Smooth muscle cell (in vitro differentiated cells): ENCODE data around the gene XCR1. TPM values are rescaled to one million over a fixed set of nuclear protein-coding genes. Genes with fewer than 3 reads are reported as not detected.

Experiments used
- DNase-seq: peaks from one replicate; lab custom pipeline; 2025; ENCODE audit not compliant: unreplicated experiment; lab: John Stamatoyannopoulos, UW
- H2AFZ ChIP-seq: fragments of 200-600 bp; sonication (generic); 2 replicates; pipeline ENCODE4 v1.6.0; 2016; ENCODE audit warnings: antibody characterized with exemption, low read depth, mild to moderate bottlenecking
- H3F3A ChIP-seq: fragments of 200-600 bp; sonication (generic); 2 replicates; pipeline ENCODE4 v1.6.0; 2017; ENCODE audit warnings: antibody characterized with exemption, low read depth
- H3K27ac ChIP-seq: fragments of 200-600 bp; sonication (generic); 2 replicates; pipeline ENCODE4 v1.5.1; 2016; ENCODE audit warnings: low read depth, mild to moderate bottlenecking
- H3K27me3 ChIP-seq: fragments of 200-600 bp; sonication (generic); 2 replicates; pipeline ENCODE4 v1.6.1; 2016; ENCODE audit warnings: low read depth, mild to moderate bottlenecking
- H3K36me3 ChIP-seq: fragments of 200-600 bp; sonication (generic); 2 replicates; pipeline ENCODE4 v1.5.1; 2016; ENCODE audit warnings: low read depth
- H3K4me1 ChIP-seq: fragments of 200-600 bp; sonication (generic); 2 replicates; pipeline ENCODE4 v1.5.1; 2016; ENCODE audit warnings: low read depth
- H3K4me2 ChIP-seq: fragments of 200-600 bp; sonication (generic); 2 replicates; pipeline ENCODE4 v1.6.0; 2016; ENCODE audit warnings: mild to moderate bottlenecking
- H3K4me3 ChIP-seq: fragments of 200-600 bp; sonication (generic); 2 replicates; pipeline ENCODE4 v1.5.1; 2016; ENCODE audit warnings: mild to moderate bottlenecking
- H3K79me2 ChIP-seq: fragments of 200-600 bp; sonication (generic); 2 replicates; pipeline ENCODE4 v1.6.0; 2016; ENCODE audit warnings: low read depth, mild to moderate bottlenecking
- H3K9ac ChIP-seq: fragments of 200-600 bp; sonication (generic); 2 replicates; pipeline ENCODE4 v1.6.0; 2016; ENCODE audit warnings: low read depth
- H3K9me3 ChIP-seq: fragments of 200-600 bp; sonication (generic); replicated peaks from 2 replicates; pipeline ENCODE4 v1.5.1; 2016; ENCODE audit warnings: low read depth
- H4K20me1 ChIP-seq: fragments of 200-600 bp; sonication (generic); 2 replicates; pipeline ENCODE4 v1.6.0; 2016; ENCODE audit warnings: low read depth
- CTCF ChIP-seq: fragments of 200-600 bp; sonication (generic); IDR thresholded peaks from 2 replicates; pipeline ENCODE4 v1.5.1; 2017; ENCODE audit warnings: borderline replicate concordance, mild to moderate bottlenecking, antibody characterized with exemption; ENCODE audit not compliant: insufficient read depth, poor library complexity, severe bottlenecking
- WGBS: methylation state at CpG from one replicate; pipeline ENCODE4 v1.1.7; 2016; ENCODE audit warnings: low lambda C conversion rate; 5-methylcytosine and 5-hydroxymethylcytosine counted together
- polyA plus RNA-seq: library from polyadenylated mRNA; unstranded; fragments of >200 nt; fragmentation: Nextera tagmentation; extraction: Ambion mirVana; gene quantifications from 2 replicates; pipeline ENCODE4 v1.2.1, GENCODE V29; 2016
- total RNA-seq: library from RNA; depleted of rRNA; stranded (reverse); fragments of >200 nt; gene quantifications from 2 replicates; pipeline ENCODE4 v1.2.3, GENCODE V29; 2014

XCR1 gene
- total and polyA plus RNA-seq, 2 experiments from 2014 or later = 0.76 TPM; not detected in 1

DNA sequence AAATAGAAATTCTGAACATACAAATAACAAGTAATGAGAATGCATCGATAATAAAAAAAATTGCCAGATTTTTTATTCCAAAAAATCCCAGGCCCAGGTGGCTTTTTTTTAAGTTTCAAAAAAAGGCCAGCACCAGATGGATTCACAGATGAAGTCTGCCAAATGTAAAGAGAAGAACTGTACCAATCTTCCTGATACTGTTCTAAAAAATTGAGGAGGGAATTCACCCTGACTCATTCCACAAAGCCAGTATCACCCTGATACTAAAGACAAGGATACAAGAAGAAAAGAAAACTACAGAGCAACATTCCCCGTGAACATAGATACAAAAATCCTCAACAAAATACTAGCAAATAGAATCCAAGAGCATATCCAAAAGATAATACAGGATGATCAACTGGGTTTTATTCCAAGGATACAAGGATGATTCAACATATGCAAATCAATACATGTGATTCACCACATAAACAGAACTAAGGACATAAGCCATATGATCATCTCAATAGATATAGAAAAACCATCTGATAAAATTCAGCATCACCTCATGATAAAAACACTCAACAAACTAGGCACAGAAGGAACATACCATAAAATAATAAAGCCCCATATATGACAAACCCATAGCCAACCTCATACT, 44.1 kb upstream of the XCR1 start:
- no peak overlapping the region for H3K4me2 ChIP-seq
- DNase-seq = no peak
- H3F3A ChIP-seq = no peaks in the 10 kb centered on the region
- H3K9me3 ChIP-seq = no peaks in the 10 kb centered on the region
- no peaks in the 10 kb centered on the region for H3K36me3 ChIP-seq
- H2AFZ ChIP-seq = no peak overlapping the region
- 93% methylated on average over 2 of the region's 2 CpGs for WGBS
- no peak overlapping the region for H3K27ac ChIP-seq
- no peaks in the 10 kb centered on the region for H4K20me1 ChIP-seq
- no peaks in the 10 kb centered on the region for H3K4me1 ChIP-seq
- no peak for TF ChIP-seq CTCF
- no peaks in the 10 kb centered on the region for H3K27me3 ChIP-seq
- no peak overlapping the region for H3K9ac ChIP-seq
- no peaks in the 10 kb centered on the region for H3K79me2 ChIP-seq
- no peak overlapping the region for H3K4me3 ChIP-seq

DNA sequence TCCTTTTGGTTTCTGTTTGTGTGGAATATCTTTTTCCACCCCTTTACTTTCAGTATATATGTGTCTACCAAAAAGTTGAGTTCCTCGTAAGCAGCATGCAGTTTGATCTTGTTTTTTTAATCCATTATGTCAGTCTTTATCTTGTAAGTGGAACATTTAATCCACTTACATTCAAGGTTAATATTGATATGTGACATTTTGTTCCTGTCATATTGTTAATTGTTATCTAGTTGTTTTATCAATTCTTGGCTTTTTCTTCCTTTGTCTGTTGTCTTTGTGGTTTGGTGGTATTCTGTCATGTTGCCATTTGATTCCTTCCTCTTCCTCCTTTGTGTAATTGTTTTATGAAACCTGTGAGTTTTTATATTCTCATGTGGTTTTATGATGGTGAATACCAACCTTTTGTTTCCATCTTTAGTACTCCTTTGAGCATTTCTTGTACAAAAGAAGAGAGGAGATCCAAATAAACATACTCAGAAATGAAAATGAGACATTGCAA, 43.4 kb upstream of the XCR1 start:
- Histone ChIP-seq H2AFZ (no peak overlapping the region), H4K20me1 (no peaks in the 10 kb centered on the region), H3K4me2 (no peak overlapping the region), H3K9me3 (no peaks in the 10 kb centered on the region), H3K4me1 (no peaks in the 10 kb centered on the region), H3K27ac (no peak overlapping the region), H3K36me3 (no peaks in the 10 kb centered on the region), H3K4me3 (no peak overlapping the region), H3K9ac (no peak overlapping the region), H3K27me3 (no peaks in the 10 kb centered on the region), H3K79me2 (no peaks in the 10 kb centered on the region), H3F3A (no peaks in the 10 kb centered on the region)
- TF ChIP-seq CTCF = no peak
- 100% methylated on average over 1 of the region's 1 CpG for WGBS
- no peak for DNase-seq

- no peaks in the 10 kb centered on the region for H3F3A ChIP-seq
- H3K4me1 ChIP-seq = no peaks in the 10 kb centered on the region
- no peak for DNase-seq
- H2AFZ ChIP-seq = no peak overlapping the region
- H3K4me2 ChIP-seq = no peak overlapping the region
- H3K9ac ChIP-seq = no peak overlapping the region
- no peak overlapping the region for H3K4me3 ChIP-seq
- no peaks in the 10 kb centered on the region for H3K27me3 ChIP-seq
- H3K27ac ChIP-seq = no peak overlapping the region
- no peaks in the 10 kb centered on the region for H3K9me3 ChIP-seq
- no peaks in the 10 kb centered on the region for H4K20me1 ChIP-seq
- H3K36me3 ChIP-seq = no peaks in the 10 kb centered on the region
- 89% methylated on average over 4 of the region's 4 CpGs for WGBS
- no peak for TF ChIP-seq CTCF
- H3K79me2 ChIP-seq = no peaks in the 10 kb centered on the region
These were observed 41.2 kb upstream of the XCR1 start for GRCh38 chr3:46068501-46068900.

DNA sequence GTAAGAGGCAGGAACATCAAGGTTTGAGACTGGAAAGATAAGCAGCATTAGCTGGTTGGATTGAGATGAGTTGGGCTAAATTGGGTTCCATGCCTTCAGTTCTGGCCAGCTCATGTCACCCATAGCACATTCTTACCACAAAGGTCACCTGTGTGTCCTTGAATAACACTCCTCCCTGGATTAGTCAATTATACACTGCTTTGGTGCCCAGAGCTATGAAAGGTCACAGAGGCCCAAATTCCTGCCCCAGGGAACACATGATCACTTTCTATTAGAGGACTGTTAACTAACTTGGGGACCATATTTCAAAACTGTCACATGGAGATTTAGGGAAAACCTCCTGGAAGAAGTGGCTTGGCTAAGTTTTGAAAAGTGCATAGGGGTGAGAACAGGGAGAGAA, 40.1 kb upstream of the XCR1 start:
- H3K27me3 ChIP-seq = no peaks in the 10 kb centered on the region
- no peak overlapping the region for H3K27ac ChIP-seq
- no peak overlapping the region for H3K9ac ChIP-seq
- no peaks in the 10 kb centered on the region for H3K4me1 ChIP-seq
- no peaks in the 10 kb centered on the region for H4K20me1 ChIP-seq
- no peak overlapping the region for H3K4me2 ChIP-seq
- no peaks in the 10 kb centered on the region for H3K9me3 ChIP-seq
- no peak for TF ChIP-seq CTCF
- no peak overlapping the region for H3K4me3 ChIP-seq
- H2AFZ ChIP-seq = no peak overlapping the region
- no peaks in the 10 kb centered on the region for H3K79me2 ChIP-seq
- no peaks in the 10 kb centered on the region for H3F3A ChIP-seq
- H3K36me3 ChIP-seq = no peaks in the 10 kb centered on the region
- no peak for DNase-seq
